Pancreas (tissue), 10 donors: ENCODE results near the gene POSTN. TPM values are rescaled to one million over a fixed set of nuclear protein-coding genes. Genes with fewer than 3 reads are reported as not detected.
"Not testable (repeated sequence)": the region's sequence is repeated elsewhere in the genome, so short reads cannot be mapped to it uniquely, and the experiment has no call there.

Experiments
- ATAC-seq, 4 donors: fragments of 200-7000 bp; cut with Tn5 transposase; one replicate each; pipeline versions ENCODE4 v1.8.0 to v1.9.1; 2020; ENCODE audit warnings: mild to moderate bottlenecking in 4 of 4, moderate library complexity in 4 of 4
- DNase-seq, 6 donors: peaks; one replicate each; pipeline ENCODE4 v3.0.0-alpha.2; 2020
- FAIRE-seq: peaks from 2 replicates; lab custom pipeline; 2012; peaks lifted over from hg19 to GRCh38; lab: Jason Lieb, UNC
- H3K27ac ChIP-seq, 4 donors: fragments of 200-600 bp; sonication (generic); 1 replicate in 3 of 4; 2 replicates in 1 of 4; pipeline versions ENCODE4 v1.5.0 to v1.8.0; 2020
- H3K27me3 ChIP-seq, 4 donors: fragments of 200-600 bp; one replicate each; pipeline ENCODE4 v1.8.0; 2021
- H3K36me3 ChIP-seq, 3 donors: fragments of 200-600 bp; sonication (generic) in 1 of 3; one replicate each; pipeline versions ENCODE4 v1.5.0 to v1.8.0; 2020 to 2021
- H3K4me1 ChIP-seq, 3 donors: fragments of 200-600 bp; one replicate each; pipeline ENCODE4 v1.8.0; 2021
- H3K4me3 ChIP-seq, 4 donors: fragments of 200-600 bp; sonication (generic) in 2 of 4; one replicate each; pipeline versions ENCODE4 v1.5.0 to v1.8.0; 2020 to 2021
- H3K9me3 ChIP-seq, 4 donors: fragments of 200-600 bp; one replicate each; pipeline ENCODE4 v1.8.0; 2021
- WGBS, 2 donors: extraction: QIAGEN DNeasy Blood & Tissue Kit; methylation state at CpG; one replicate each; pipeline ENCODE4 v1.1.7; 2013; 5-methylcytosine and 5-hydroxymethylcytosine counted together
- intact Hi-C, 3 donors: fragments of 100-400 bp; cut with DNase I; formaldehyde crosslinking; loops; one replicate each; pipeline versions ENCODE4 v1.11.1 to v1.14.2; 2022
- polyA plus RNA-seq, 2 donors: library from polyadenylated mRNA; stranded (reverse); fragments of 200-250 nt; gene quantifications; one replicate each; pipeline ENCODE4 v1.2.3, GENCODE V29; 2013
- total RNA-seq, 6 donors: library from RNA; stranded (reverse); fragmentation: NEBNext Ultra II Directional in 4 of 6; extraction: Animal tissue kit (Norgen Biotek cat#: 25700) in 4 of 6; gene quantifications; one replicate each; pipeline versions ENCODE4 v1.2.1 to v1.2.4, GENCODE V29; 2021 to 2023
- TF ChIP-seq, protein P1 (sequence below), 4 donors: fragments of 200-600 bp; sonication (generic) in 3 of 4; IDR thresholded peaks; one replicate each; pipeline versions ENCODE4 v1.5.0 to v1.8.0; 2021; ENCODE audit warnings: antibody characterized with exemption in 4 of 4
- donor health status: healthy with polysubstance abuse.
- donor health status: DM: no; HTN: no; CAD: no; lungs with moderate emphysema.
- donor health status: DM: no; HTN: no; CAD: no.
- donor health status: control.
- donor health status: control.
- donor health status: Bipolar disorder and iron deficiency.
- donor health status: DM: yes; HTN: yes; CAD: no.
- donor health status: DM: no; HTN: no; CAD: no.
- donor health status: DM: no; HTN: no; CAD: no.
- donor health status: DM: yes; HTN: yes; CAD: no.

Gene POSTN
- total and polyA plus RNA-seq, 8 donors, result 0.24 to 41.6 (median 2.4) TPM

DNA sequence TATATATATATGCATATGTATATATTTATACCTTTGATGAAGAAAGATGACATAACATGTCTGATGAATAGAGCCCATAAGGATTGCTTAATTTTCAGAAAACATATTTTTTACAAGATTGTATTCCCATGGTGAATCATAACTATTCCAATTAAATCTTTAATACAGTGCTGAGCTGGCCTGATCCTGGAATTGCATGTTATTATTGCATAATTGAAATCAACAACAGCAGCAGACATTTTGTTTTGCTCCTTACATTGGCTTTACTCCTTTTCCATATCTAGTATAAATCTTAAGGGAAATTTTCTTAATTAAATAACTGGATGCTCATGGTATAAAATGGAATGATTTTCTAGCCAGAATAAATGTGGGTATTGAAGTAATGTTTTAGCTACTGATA lies 22.0 kb downstream of the POSTN start:
- no peaks in the 10 kb centered on the region for H3K4me1 ChIP-seq
- no peak for DNase-seq
- intact Hi-C loops, result no loop called here
- no peak overlapping the region for H3K4me3 ChIP-seq
- H3K36me3 ChIP-seq, result no peaks in the 10 kb centered on the region
- H3K9me3 ChIP-seq, result no peaks in the 10 kb centered on the region
- H3K27ac ChIP-seq, result no peak overlapping the region
- no peak for ATAC-seq
- no peak for FAIRE-seq
- no peaks in the 10 kb centered on the region for H3K27me3 ChIP-seq
- TF ChIP-seq, protein P1, sequence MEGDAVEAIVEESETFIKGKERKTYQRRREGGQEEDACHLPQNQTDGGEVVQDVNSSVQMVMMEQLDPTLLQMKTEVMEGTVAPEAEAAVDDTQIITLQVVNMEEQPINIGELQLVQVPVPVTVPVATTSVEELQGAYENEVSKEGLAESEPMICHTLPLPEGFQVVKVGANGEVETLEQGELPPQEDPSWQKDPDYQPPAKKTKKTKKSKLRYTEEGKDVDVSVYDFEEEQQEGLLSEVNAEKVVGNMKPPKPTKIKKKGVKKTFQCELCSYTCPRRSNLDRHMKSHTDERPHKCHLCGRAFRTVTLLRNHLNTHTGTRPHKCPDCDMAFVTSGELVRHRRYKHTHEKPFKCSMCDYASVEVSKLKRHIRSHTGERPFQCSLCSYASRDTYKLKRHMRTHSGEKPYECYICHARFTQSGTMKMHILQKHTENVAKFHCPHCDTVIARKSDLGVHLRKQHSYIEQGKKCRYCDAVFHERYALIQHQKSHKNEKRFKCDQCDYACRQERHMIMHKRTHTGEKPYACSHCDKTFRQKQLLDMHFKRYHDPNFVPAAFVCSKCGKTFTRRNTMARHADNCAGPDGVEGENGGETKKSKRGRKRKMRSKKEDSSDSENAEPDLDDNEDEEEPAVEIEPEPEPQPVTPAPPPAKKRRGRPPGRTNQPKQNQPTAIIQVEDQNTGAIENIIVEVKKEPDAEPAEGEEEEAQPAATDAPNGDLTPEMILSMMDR (IDR thresholded peaks at IDR 0.05), result no peak

DNA sequence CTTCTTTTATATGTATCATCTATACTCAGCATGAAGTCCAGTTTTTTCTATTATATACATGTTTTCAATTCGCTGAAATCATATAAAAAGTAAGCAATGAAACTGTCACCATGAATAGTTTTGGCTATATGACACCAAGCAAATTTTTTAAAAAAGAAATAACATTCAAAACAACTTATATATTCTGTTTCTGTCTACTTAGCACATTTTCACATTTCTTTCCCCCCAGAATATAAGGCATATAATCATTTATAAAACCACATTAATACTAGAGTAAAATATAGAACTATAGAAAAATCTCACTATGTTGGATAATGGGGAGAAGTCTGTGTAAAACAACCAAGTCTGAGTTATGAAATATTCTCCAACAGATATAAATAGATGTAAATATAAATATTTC lies 33.1 kb downstream of the POSTN start:
- no peak for DNase-seq
- Histone ChIP-seq H3K4me3 (no peak overlapping the region), H3K9me3 (no peaks in the 10 kb centered on the region), H3K27ac (no peak overlapping the region), H3K4me1 (no peaks in the 10 kb centered on the region), H3K27me3 (no peaks in the 10 kb centered on the region), H3K36me3 (no peaks in the 10 kb centered on the region)
- ATAC-seq, result no peak
- intact Hi-C loops, result no loop called here
- TF ChIP-seq, protein P1 (IDR thresholded peaks at IDR 0.05), result no peak
- FAIRE-seq, result no peak
- WGBS, 2 donors, result 41 to 64% methylated on average over 1 of the region's 1 CpG

DNA sequence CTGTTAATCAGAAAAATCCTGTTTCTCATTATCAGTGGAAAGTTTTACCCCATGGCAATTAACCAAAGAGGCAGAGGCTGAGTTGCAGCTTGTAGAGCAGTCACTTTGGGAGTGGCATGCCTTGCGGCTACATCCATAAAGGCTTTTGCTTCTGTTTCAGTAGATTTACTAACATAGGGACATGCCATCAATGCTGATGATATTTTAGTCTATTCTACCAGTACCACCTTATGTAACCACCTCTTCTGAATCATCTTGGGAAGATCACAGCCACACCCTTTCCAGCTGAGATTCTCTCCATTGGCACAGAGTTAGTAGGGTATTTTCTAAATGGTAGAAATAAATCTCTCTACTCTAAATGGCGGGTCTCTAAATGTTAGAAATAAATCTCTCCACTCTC lies 37.5 kb downstream of the POSTN start:
- no peaks in the 10 kb centered on the region for H3K4me1 ChIP-seq
- TF ChIP-seq, protein P1 (IDR thresholded peaks at IDR 0.05), result no peak
- FAIRE-seq (no peak), ATAC-seq (no peak), DNase-seq (no peak)
- no peaks in the 10 kb centered on the region for H3K27me3 ChIP-seq
- no peaks in the 10 kb centered on the region for H3K9me3 ChIP-seq
- no peak overlapping the region for H3K4me3 ChIP-seq
- no peaks in the 10 kb centered on the region for H3K36me3 ChIP-seq
- no peak overlapping the region for H3K27ac ChIP-seq
- 64 to 78% methylated on average over 2 of the region's 2 CpGs for WGBS, 2 donors
- intact Hi-C loops, result no loop called here

DNA sequence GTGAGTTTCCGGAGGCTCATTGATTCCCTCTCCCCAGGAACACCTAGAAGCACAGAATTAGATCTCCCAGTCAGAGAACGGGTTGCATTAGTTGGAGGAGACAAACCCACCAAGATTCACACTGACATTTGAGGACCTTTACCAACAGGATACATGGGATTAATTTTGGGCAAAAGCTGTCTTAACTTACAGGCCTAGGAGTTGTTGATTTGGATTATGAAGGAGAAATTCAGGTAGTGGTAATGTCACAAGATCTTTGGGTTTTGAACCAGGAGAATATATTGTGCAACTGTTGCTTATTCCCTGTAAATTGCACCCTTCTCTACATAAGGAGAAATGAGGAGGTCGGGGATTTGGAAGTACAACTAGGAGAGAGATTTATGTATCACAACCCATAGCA lies 38.0 kb downstream of the POSTN start:
- no peak for ATAC-seq
- H3K9me3 ChIP-seq, result no peaks in the 10 kb centered on the region
- 62 to 71% methylated on average over 3 of the region's 3 CpGs for WGBS, 2 donors

GRCh38 chr13:37558766-37559165 lies 39.8 kb downstream of the POSTN start:
- intact Hi-C loops, DNase-seq, H3K27me3 ChIP-seq, H3K9me3 ChIP-seq, ATAC-seq, H3K27ac ChIP-seq, FAIRE-seq, H3K36me3 ChIP-seq, H3K4me3 ChIP-seq, H3K4me1 ChIP-seq: not testable (repeated sequence)
- 65 to 73% methylated on average over 5 of the region's 5 CpGs for WGBS, 2 donors

More for the DNA sequence above, 38.0 kb downstream of the POSTN start:
- DNase-seq, result no peak
- Histone ChIP-seq H3K36me3 (no peaks in the 10 kb centered on the region), H3K27me3 (no peaks in the 10 kb centered on the region), H3K4me1 (no peaks in the 10 kb centered on the region), H3K27ac (no peak overlapping the region), H3K4me3 (no peak overlapping the region)
- FAIRE-seq, result no peak
- TF ChIP-seq, protein P1 (IDR thresholded peaks at IDR 0.05), result no peak
- intact Hi-C loops, result no loop called here
